HepG2 (cell line): ENCODE data around the gene NT5C3B. TPM values are rescaled to one million over a fixed set of nuclear protein-coding genes. Genes with fewer than 3 reads are reported as not detected.

Experiments
- ARID2 ChIP-seq: sonication (generic); formaldehyde crosslinking; IDR thresholded peaks from 2 replicates; pipeline ENCODE4 v1.8.1; 2022; ENCODE audit warnings: mild to moderate bottlenecking, missing genetic modification reagents, borderline replicate concordance
- ATF7 ChIP-seq, 2 experiments: fragments of 450-650 bp in 1 of 2; sonication (generic) in 1 of 2; formaldehyde crosslinking in 1 of 2; IDR thresholded peaks; 2 replicates each; pipeline versions ENCODE4 v1.4.0 to v1.6.1; 2016 to 2020; ENCODE audit warnings: antibody characterized with exemption in 1 of 2, mild to moderate bottlenecking in 1 of 2, missing genetic modification reagents in 1 of 2
- BRD4 ChIP-seq: sonication (generic); formaldehyde crosslinking; IDR thresholded peaks from 2 replicates; pipeline ENCODE4 v1.4.0; 2020; ENCODE audit warnings: missing genetic modification reagents
- CBFB ChIP-seq: sonication (generic); formaldehyde crosslinking; IDR thresholded peaks from 2 replicates; pipeline ENCODE4 v1.4.0; 2020; ENCODE audit warnings: missing genetic modification reagents
- DPF2 ChIP-seq: sonication (generic); formaldehyde crosslinking; IDR thresholded peaks from 2 replicates; pipeline ENCODE4 v1.4.0; 2020; ENCODE audit warnings: mild to moderate bottlenecking, low read depth, missing genetic modification reagents, borderline replicate concordance
- ELF3 ChIP-seq: IDR thresholded peaks from 2 replicates; pipeline ENCODE4 v1.6.1; 2016; ENCODE audit warnings: missing genetic modification reagents, missing compliant biosample characterization
- HNRNPL ChIP-seq: fragments of 200-400 bp; formaldehyde crosslinking; IDR thresholded peaks from 2 replicates; pipeline ENCODE4 v1.6.1; 2017; ENCODE audit warnings: mild to moderate bottlenecking, low read depth, low read length
- MEIS2 ChIP-seq: sonication (generic); formaldehyde crosslinking; IDR thresholded peaks from 2 replicates; pipeline ENCODE4 v1.9.0; 2021; ENCODE audit warnings: mild to moderate bottlenecking, missing genetic modification reagents
- MIXL1 ChIP-seq: IDR thresholded peaks from 2 replicates; pipeline ENCODE4 v1.6.1; 2016
- MXD4 ChIP-seq: IDR thresholded peaks from 2 replicates; pipeline ENCODE4 v1.6.1; 2016; ENCODE audit warnings: mild to moderate bottlenecking, missing biosample characterization, missing genetic modification reagents
- PRPF4 ChIP-seq: fragments of 200-400 bp; formaldehyde crosslinking; IDR thresholded peaks from 2 replicates; pipeline ENCODE4 v1.6.1; 2016; ENCODE audit warnings: low read length, low read depth; ENCODE audit not compliant: poor library complexity, severe bottlenecking
- TP53 ChIP-seq: sonication (generic); formaldehyde crosslinking; conservative IDR thresholded peaks from 2 replicates; pipeline ENCODE4 v1.4.0; 2020; ENCODE audit warnings: missing genetic modification reagents
- ZBTB7B ChIP-seq: sonication (generic); formaldehyde crosslinking; IDR thresholded peaks from 2 replicates; pipeline ENCODE4 v1.4.0; 2020; ENCODE audit warnings: missing genetic modification reagents
- ZFP90 ChIP-seq: sonication (generic); formaldehyde crosslinking; IDR thresholded peaks from 2 replicates; pipeline ENCODE4 v1.8.0; 2022; ENCODE audit warnings: missing genetic modification reagents, mild to moderate bottlenecking, inconsistent platforms, borderline replicate concordance
- ZNF224 ChIP-seq: sonication (generic); formaldehyde crosslinking; IDR thresholded peaks from 2 replicates; pipeline ENCODE4 v1.5.0; 2020; ENCODE audit warnings: mild to moderate bottlenecking, missing genetic modification reagents
- polyA plus RNA-seq, 8 experiments: library from polyadenylated mRNA; depleted of rRNA in 3 of 8; stranded (reverse) in 7 of 8; unstranded in 1 of 8; fragments of >200 nt; fragmentation: Illumina TruSeq in 4 of 8; extraction: Trizol in 4 of 8; gene quantifications; 2 replicates each; pipeline versions ENCODE4 v1.2.1 to v1.2.3, GENCODE V29; 2011 to 2016; ENCODE audit warnings: low read depth in 4 of 8, missing spikeins in 1 of 8, mixed read lengths in 1 of 8; ENCODE audit not compliant: insufficient read depth in 1 of 8
- total RNA-seq, 5 experiments: library from RNA; depleted of rRNA; stranded (reverse); fragments of >200 nt; fragmentation: Illumina TruSeq; extraction: Trizol; gene quantifications; 2 replicates each; pipeline ENCODE4 v1.2.3, GENCODE V29; 2016; ENCODE audit warnings: low read depth in 1 of 5
- TF ChIP-seq, protein P1 (sequence below): sonication (generic); formaldehyde crosslinking; IDR thresholded peaks from 2 replicates; pipeline ENCODE4 v1.8.0; 2022; ENCODE audit warnings: missing genetic modification reagents, mild to moderate bottlenecking, inconsistent platforms, borderline replicate concordance
- TF ChIP-seq, protein P2 (sequence below), 2 experiments: sonication (generic) in 1 of 2; formaldehyde crosslinking in 1 of 2; IDR thresholded peaks; 2 replicates each; pipeline versions ENCODE4 v1.4.0 to v1.6.1; 2018 to 2020; ENCODE audit warnings: missing genetic modification reagents in 2 of 2, borderline replicate concordance in 1 of 2, low read depth in 1 of 2, mild to moderate bottlenecking in 1 of 2, missing biosample characterization in 1 of 2
- TF ChIP-seq, protein P3 (sequence below), 2 experiments: IDR thresholded peaks; 2 replicates each; pipeline ENCODE4 v1.6.1; 2011 to 2012; ENCODE audit warnings: low read length in 2 of 2, borderline replicate concordance in 1 of 2, low read depth in 1 of 2, mild to moderate bottlenecking in 1 of 2, moderate library complexity in 1 of 2
- TF ChIP-seq, protein P4 (sequence below): sonication (generic); formaldehyde crosslinking; IDR thresholded peaks from 2 replicates; pipeline ENCODE4 v1.4.0; 2020; ENCODE audit warnings: missing genetic modification reagents, low read depth, mild to moderate bottlenecking, borderline replicate concordance

The NT5C3B gene
- total and polyA plus RNA-seq, 2 of the 13 experiments (the other 11 are each of a cell fraction or from before 2014, with no cell fraction given): 104 to 126 TPM

DNA sequence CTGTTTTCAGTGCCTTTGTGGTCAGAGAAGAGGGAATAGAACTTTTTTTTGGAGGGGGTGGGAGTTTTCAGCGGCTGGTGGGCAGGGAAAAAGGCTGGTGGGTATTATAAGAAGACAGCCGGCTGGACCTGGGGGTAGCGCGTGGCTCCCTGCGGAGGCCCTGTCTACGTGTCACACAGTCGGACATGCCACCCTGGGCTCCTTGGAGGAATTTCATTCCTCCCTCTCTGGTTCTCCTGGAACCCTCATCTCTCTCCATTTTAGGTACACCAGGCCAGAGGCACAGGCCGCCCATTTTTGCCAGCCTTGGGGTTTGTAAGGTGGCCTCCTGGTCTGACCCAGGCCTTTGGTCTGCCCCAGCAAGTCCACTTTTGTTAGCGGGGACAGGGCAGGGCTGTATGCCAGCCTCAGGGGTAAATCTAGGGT is 22.3 kb downstream of the NT5C3B start (continued):
- TF ChIP-seq, protein P1, sequence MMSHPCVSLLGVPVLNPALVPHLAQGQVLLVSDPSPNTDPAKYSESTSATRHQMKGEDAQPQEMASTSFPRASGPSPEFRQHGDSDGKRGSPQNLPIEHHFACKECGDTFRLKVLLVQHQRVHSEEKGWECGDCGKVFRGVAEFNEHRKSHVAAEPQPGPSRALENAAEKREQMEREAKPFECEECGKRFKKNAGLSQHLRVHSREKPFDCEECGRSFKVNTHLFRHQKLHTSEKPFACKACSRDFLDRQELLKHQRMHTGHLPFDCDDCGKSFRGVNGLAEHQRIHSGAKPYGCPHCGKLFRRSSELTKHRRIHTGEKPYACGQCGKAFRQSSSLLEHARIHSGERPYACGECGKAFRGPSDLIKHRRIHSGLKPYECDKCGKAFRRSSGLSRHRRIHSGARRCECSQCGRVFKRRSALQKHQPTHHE (CRISPR knock-in tag): no peak
- peak; percentile 77 for TF ChIP-seq MEIS2
- TF ChIP-seq, protein P2, sequence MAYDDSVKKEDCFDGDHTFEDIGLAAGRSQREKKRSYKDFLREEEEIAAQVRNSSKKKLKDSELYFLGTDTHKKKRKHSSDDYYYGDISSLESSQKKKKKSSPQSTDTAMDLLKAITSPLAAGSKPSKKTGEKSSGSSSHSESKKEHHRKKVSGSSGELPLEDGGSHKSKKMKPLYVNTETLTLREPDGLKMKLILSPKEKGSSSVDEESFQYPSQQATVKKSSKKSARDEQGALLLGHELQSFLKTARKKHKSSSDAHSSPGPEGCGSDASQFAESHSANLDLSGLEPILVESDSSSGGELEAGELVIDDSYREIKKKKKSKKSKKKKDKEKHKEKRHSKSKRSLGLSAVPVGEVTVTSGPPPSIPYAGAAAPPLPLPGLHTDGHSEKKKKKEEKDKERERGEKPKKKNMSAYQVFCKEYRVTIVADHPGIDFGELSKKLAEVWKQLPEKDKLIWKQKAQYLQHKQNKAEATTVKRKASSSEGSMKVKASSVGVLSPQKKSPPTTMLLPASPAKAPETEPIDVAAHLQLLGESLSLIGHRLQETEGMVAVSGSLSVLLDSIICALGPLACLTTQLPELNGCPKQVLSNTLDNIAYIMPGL (CRISPR knock-in tag; IDR thresholded peaks at IDR 0.05; ENCODE audit: borderline replicate concordance in 1 of 2, low read depth in 1 of 2): peak in 1 of 2 experiments; percentile 14; a peak in 1 of 4 replicates
- 0 out of 2 replicates have a peak, but pooled peaks have one; percentile 39 for TF ChIP-seq HNRNPL
- TF ChIP-seq BRD4 (CRISPR knock-in tag): peak; percentile 57; the same call in 1 of the 2 replicates
- TF ChIP-seq TP53 (CRISPR knock-in tag): 0 out of 2 replicates have a peak, but pooled peaks have one; percentile 55
- TF ChIP-seq, protein P3, sequence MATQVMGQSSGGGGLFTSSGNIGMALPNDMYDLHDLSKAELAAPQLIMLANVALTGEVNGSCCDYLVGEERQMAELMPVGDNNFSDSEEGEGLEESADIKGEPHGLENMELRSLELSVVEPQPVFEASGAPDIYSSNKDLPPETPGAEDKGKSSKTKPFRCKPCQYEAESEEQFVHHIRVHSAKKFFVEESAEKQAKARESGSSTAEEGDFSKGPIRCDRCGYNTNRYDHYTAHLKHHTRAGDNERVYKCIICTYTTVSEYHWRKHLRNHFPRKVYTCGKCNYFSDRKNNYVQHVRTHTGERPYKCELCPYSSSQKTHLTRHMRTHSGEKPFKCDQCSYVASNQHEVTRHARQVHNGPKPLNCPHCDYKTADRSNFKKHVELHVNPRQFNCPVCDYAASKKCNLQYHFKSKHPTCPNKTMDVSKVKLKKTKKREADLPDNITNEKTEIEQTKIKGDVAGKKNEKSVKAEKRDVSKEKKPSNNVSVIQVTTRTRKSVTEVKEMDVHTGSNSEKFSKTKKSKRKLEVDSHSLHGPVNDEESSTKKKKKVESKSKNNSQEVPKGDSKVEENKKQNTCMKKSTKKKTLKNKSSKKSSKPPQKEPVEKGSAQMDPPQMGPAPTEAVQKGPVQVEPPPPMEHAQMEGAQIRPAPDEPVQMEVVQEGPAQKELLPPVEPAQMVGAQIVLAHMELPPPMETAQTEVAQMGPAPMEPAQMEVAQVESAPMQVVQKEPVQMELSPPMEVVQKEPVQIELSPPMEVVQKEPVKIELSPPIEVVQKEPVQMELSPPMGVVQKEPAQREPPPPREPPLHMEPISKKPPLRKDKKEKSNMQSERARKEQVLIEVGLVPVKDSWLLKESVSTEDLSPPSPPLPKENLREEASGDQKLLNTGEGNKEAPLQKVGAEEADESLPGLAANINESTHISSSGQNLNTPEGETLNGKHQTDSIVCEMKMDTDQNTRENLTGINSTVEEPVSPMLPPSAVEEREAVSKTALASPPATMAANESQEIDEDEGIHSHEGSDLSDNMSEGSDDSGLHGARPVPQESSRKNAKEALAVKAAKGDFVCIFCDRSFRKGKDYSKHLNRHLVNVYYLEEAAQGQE (IDR thresholded peaks at IDR 0.05; ENCODE audit: borderline replicate concordance in 1 of 2, low read depth in 1 of 2, low read length in 2 of 2): no peak
- TF ChIP-seq ARID2: peak; percentile 71; the same call in 1 of the 2 replicates
- TF ChIP-seq, protein P4, sequence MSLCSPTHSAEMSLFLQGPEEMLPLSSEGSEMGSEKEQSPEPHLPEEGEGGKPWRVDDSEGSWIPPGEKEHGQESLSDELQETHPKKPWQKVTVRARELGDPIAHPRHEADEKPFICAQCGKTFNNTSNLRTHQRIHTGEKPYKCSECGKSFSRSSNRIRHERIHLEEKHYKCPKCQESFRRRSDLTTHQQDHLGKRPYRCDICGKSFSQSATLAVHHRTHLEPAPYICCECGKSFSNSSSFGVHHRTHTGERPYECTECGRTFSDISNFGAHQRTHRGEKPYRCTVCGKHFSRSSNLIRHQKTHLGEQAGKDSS: 0 out of 2 replicates have a peak, but pooled peaks have one; percentile 20
- 0 out of 2 replicates have a peak, but pooled peaks have one; percentile 8 for TF ChIP-seq MIXL1 (CRISPR knock-in tag)
- TF ChIP-seq ATF7 (IDR thresholded peaks at IDR 0.05): no peak
- peak; percentile 57; the same call in 1 of the 2 replicates for TF ChIP-seq ATF7 (CRISPR knock-in tag; IDR thresholded peaks at IDR 0.05)
- no peak for TF ChIP-seq ELF3
- TF ChIP-seq MXD4 (CRISPR knock-in tag): peak; percentile 29; the same call in 1 of the 2 replicates
- no peak for TF ChIP-seq ZNF224 (CRISPR knock-in tag)
- TF ChIP-seq ZFP90: 0 out of 2 replicates have a peak, but pooled peaks have one; percentile 19
- no peak for TF ChIP-seq PRPF4
- 0 out of 2 replicates have a peak, but pooled peaks have one; percentile 8 for TF ChIP-seq DPF2 (CRISPR knock-in tag)
- 0 out of 2 replicates have a peak, but pooled peaks have one; percentile 51 for TF ChIP-seq CBFB
- peak; percentile 18; the same call in 1 of the 2 replicates for TF ChIP-seq ZBTB7B
